ENCODE results near the gene MNT. TPM values are rescaled to one million over a fixed set of nuclear protein-coding genes. Genes with fewer than 3 reads are reported as not detected.

MNT gene
- total and polyA plus RNA-seq, 9 of the 15 experiments (the other 6 are each of a cell fraction or from before 2014, with no cell fraction given): 0.18 to 23.8 (median 5.3) TPM

- Histone ChIP-seq H4K20me1 (replicated peaks; ENCODE audit: control insufficient read depth, insufficient read depth, low read length) (no peaks in the 10 kb centered on the region), H3K9me1 (ENCODE audit: control insufficient read depth, insufficient read depth, low read length) (no peaks in the 10 kb centered on the region), H3K27ac (ENCODE audit: extremely low read depth, low read depth, low read length) (no peak overlapping the region), H3K9me3 (replicated peaks; ENCODE audit: control insufficient read depth, insufficient read depth, low read depth, low read length) (no peaks in the 10 kb centered on the region), H3K79me2 (ENCODE audit: control insufficient read depth, insufficient read depth, low read length) (no peaks in the 10 kb centered on the region), H3K27me3 (ENCODE audit: control insufficient read depth in 2 of 2, insufficient read depth in 2 of 2, low read length in 2 of 2) (no peaks in the 10 kb centered on the region), H2AFZ (ENCODE audit: low read depth, low read length) (no peak overlapping the region), H3K36me3 (ENCODE audit: control insufficient read depth, insufficient read depth, low read length) (peaks cover 73% of the 10 kb centered on the region), H3K4me2 (ENCODE audit: insufficient read depth, low read length) (no peak overlapping the region), H3K9ac (ENCODE audit: insufficient read depth in 1 of 2, low read depth in 2 of 2, low read length in 2 of 2) (no peak overlapping the region), H3K4me1 (replicated peaks in 1 of 2; ENCODE audit: control insufficient read depth in 2 of 2, insufficient read depth in 2 of 2, low read length in 2 of 2) (peaks cover 0 to 5% of the 10 kb centered on the region in 2 experiments; a peak in 2 of 5 replicates), H3K4me3 (no peak overlapping the region)
- ChIA-PET CTCF (ENCODE audit: low intra/inter-chr PET ratio) (no interaction called here), POLR2A (interaction anchor here (0.6 to 0.7 kb wide), 2 partner anchors 19 to 1975 kb away, joined by 3 read pairs; no protein-coding TSS in a partner anchor)
- no peak for ATAC-seq
- in situ Hi-C loops (cut with MboI): no loop called here
- no peak for TF ChIP-seq TEAD4 (IDR thresholded peaks at IDR 0.05; ENCODE audit: low read length)
- no peak for TF ChIP-seq TEAD4 (CRISPR knock-in tag; IDR thresholded peaks at IDR 0.05; ENCODE audit: borderline replicate concordance)
- TF ChIP-seq CEBPG (CRISPR knock-in tag; IDR thresholded peaks at IDR 0.05): no peak
- no peak for TF ChIP-seq CEBPG (tag; conservative IDR thresholded peaks at IDR 0.05 in 1 of 2, IDR thresholded peaks at IDR 0.05 in 1 of 2)
- TF ChIP-seq, protein P1, sequence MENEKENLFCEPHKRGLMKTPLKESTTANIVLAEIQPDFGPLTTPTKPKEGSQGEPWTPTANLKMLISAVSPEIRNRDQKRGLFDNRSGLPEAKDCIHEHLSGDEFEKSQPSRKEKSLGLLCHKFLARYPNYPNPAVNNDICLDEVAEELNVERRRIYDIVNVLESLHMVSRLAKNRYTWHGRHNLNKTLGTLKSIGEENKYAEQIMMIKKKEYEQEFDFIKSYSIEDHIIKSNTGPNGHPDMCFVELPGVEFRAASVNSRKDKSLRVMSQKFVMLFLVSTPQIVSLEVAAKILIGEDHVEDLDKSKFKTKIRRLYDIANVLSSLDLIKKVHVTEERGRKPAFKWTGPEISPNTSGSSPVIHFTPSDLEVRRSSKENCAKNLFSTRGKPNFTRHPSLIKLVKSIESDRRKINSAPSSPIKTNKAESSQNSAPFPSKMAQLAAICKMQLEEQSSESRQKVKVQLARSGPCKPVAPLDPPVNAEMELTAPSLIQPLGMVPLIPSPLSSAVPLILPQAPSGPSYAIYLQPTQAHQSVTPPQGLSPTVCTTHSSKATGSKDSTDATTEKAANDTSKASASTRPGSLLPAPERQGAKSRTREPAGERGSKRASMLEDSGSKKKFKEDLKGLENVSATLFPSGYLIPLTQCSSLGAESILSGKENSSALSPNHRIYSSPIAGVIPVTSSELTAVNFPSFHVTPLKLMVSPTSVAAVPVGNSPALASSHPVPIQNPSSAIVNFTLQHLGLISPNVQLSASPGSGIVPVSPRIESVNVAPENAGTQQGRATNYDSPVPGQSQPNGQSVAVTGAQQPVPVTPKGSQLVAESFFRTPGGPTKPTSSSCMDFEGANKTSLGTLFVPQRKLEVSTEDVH (IDR thresholded peaks at IDR 0.05; ENCODE audit: low read depth, partially characterized antibody): no peak
- no peak for TF ChIP-seq PTBP1 (IDR thresholded peaks at IDR 0.05; ENCODE audit: low read depth, low read length)
- no peak for TF ChIP-seq MTA1 (IDR thresholded peaks at IDR 0.05; ENCODE audit: borderline replicate concordance)
- TF ChIP-seq BRF2 (IDR thresholded peaks at IDR 0.05; ENCODE audit: borderline replicate concordance, insufficient read depth, insufficient read length): no peak
- TF ChIP-seq ZBTB17 (CRISPR knock-in tag; IDR thresholded peaks at IDR 0.05): no peak
- no peak for TF ChIP-seq ZNF586 (CRISPR knock-in tag; conservative IDR thresholded peaks at IDR 0.05)
- TF ChIP-seq SFPQ (IDR thresholded peaks at IDR 0.05; ENCODE audit: low read depth, low read length): no peak
- TF ChIP-seq, protein P2, sequence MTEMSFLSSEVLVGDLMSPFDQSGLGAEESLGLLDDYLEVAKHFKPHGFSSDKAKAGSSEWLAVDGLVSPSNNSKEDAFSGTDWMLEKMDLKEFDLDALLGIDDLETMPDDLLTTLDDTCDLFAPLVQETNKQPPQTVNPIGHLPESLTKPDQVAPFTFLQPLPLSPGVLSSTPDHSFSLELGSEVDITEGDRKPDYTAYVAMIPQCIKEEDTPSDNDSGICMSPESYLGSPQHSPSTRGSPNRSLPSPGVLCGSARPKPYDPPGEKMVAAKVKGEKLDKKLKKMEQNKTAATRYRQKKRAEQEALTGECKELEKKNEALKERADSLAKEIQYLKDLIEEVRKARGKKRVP (CRISPR knock-in tag; IDR thresholded peaks at IDR 0.05): no peak
- no peak for TF ChIP-seq KAT8 (IDR thresholded peaks at IDR 0.05; ENCODE audit: low read depth)
- intact Hi-C loops (cut with micrococcal nuclease): no loop called here
- 88% methylated on average over 5 of the region's 5 CpGs for WGBS (ENCODE audit: insufficient coverage, low coverage, missing lambda C conversion rate)
- BruUV-seq (replicated peaks): no TSS peak
- FAIRE-seq: no peak
- DNase-seq (ENCODE audit: extremely low read depth in 1 of 4, low spot score in 3 of 4): no peak
Observed at GRCh38 chr17:2436316-2436905, 35.6 kb upstream of the MNT start.

Measured in K562 (cell line).